Neural crest cell (in vitro differentiated cells): ENCODE measurements around the gene TTC32. TPM values are rescaled to one million over a fixed set of nuclear protein-coding genes. Genes with fewer than 3 reads are reported as not detected.
"Not testable (repeated sequence)": the region's sequence is repeated elsewhere in the genome, so short reads cannot be mapped to it uniquely, and the experiment has no call there.

ENCODE experiments used
- DNase-seq: peaks from one replicate; pipeline ENCODE4 v3.0.0; 2021; ENCODE audit warnings: low read depth, mixed read lengths, low spot score
- H3K27ac Mint-ChIP-seq: one replicate; pipeline ENCODE4 v1.8.0; 2021; ENCODE audit warnings: mild to moderate bottlenecking, mixed read lengths; ENCODE audit not compliant: unreplicated experiment
- H3K27me3 Mint-ChIP-seq: 2 replicates; pipeline ENCODE4 v1.8.0; 2021; ENCODE audit warnings: low read depth, mild to moderate bottlenecking, mixed read lengths
- H3K36me3 Mint-ChIP-seq: 2 replicates; pipeline ENCODE4 v1.8.0; 2021; ENCODE audit warnings: low read depth, mild to moderate bottlenecking, mixed read lengths
- H3K4me1 Mint-ChIP-seq: 2 replicates; pipeline ENCODE4 v1.8.0; 2021; ENCODE audit warnings: mixed read lengths
- H3K4me3 Mint-ChIP-seq: one replicate; pipeline ENCODE4 v1.8.0; 2021; ENCODE audit warnings: mild to moderate bottlenecking, mixed read lengths
- H3K9me3 Mint-ChIP-seq: 2 replicates; pipeline ENCODE4 v1.8.0; 2021; ENCODE audit warnings: mixed read lengths
- CTCF ChIP-seq: fragments of 200-600 bp; sonication (generic); conservative IDR thresholded peaks from 2 replicates; pipeline ENCODE4 v1.5.0; 2021; ENCODE audit warnings: antibody characterized with exemption, mild to moderate bottlenecking
- total RNA-seq: library from RNA; stranded (reverse); gene quantifications from 2 replicates; pipeline ENCODE4 v1.2.1, GENCODE V29; 2021

Gene TTC32
- total RNA-seq, 1 donor from 2014 or later = 13.5 TPM

DNA sequence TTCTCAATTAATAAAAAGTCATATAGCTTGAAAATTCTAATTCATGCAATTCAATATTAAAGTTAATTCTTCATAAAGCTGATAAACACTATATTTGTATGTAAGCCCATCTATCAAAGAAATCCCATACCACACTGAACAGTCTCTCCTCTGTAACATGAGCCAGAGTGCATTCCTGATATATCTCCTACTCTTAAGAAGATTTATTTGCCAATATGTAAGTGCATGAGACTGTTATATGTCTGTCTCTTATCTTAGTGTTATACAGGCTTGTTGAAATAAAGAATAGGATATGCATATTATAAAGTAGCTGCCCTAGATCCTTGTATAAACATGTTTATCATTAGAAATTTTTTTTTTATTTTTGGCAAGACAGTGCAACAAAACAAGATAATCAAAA, 40.4 kb upstream of the TTC32 start:
- H3K9me3 Mint-ChIP-seq = no peaks in the 10 kb centered on the region
- H3K27me3 Mint-ChIP-seq = no peaks in the 10 kb centered on the region
- no peak overlapping the region for H3K4me3 Mint-ChIP-seq
- no peak for DNase-seq
- no peak overlapping the region for H3K27ac Mint-ChIP-seq
- TF ChIP-seq CTCF = no peak
- H3K4me1 Mint-ChIP-seq = peaks cover 8% of the 10 kb centered on the region
- H3K36me3 Mint-ChIP-seq = peaks cover 5% of the 10 kb centered on the region

DNA sequence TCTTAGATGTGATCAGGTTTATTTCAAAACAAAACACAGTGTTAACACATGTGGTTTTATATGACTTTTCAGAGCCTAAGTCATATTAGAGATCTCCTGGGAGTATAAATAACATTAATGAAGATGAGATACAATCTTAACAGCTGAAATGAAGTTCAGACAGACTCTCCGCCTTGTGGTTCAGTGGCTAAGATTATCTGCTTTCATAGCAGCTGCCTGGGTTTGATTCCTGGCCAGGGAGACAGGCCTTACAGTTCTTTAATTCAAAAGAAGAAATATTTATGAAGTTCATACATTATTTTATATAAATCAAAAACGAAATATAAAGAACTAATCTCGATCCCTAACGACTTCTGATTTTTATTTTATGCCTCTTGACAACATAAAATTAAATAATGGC, 35.2 kb upstream of the TTC32 start:
- H3K4me1 Mint-ChIP-seq = peaks cover 7% of the 10 kb centered on the region
- no peak for TF ChIP-seq CTCF
- no peaks in the 10 kb centered on the region for H3K9me3 Mint-ChIP-seq
- H3K4me3 Mint-ChIP-seq = no peak overlapping the region
- no peaks in the 10 kb centered on the region for H3K27me3 Mint-ChIP-seq
- no peak overlapping the region for H3K27ac Mint-ChIP-seq
- peaks cover 7% of the 10 kb centered on the region for H3K36me3 Mint-ChIP-seq
- no peak for DNase-seq

DNA sequence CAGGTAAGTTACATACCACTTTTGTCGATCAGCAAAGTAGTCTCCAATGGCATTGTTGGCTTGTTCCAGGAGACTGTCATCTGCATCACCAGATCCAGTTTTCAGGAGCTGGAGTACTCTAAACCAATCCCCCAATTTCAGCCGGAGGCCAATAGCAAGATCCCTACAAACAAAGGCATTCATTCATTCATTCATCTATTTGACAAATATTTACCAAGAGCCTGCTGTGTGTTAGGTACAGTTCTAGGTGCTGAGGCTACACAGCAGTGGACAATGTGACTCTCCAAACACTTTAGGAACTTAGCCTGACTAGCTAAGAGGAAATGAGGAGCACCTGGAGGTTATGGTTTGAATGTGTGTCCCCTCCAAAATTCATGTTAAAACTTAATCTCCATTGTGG, 34.4 kb upstream of the TTC32 start:
- DNase-seq = no peak
- TF ChIP-seq CTCF = no peak
- no peak overlapping the region for H3K4me3 Mint-ChIP-seq
- H3K27me3 Mint-ChIP-seq = no peaks in the 10 kb centered on the region
- no peaks in the 10 kb centered on the region for H3K9me3 Mint-ChIP-seq
- H3K27ac Mint-ChIP-seq = peak overlapping the region; percentile 75
- H3K36me3 Mint-ChIP-seq = peaks cover 9% of the 10 kb centered on the region
- peaks cover 7% of the 10 kb centered on the region for H3K4me1 Mint-ChIP-seq

- peaks cover 22% of the 10 kb centered on the region for H3K36me3 Mint-ChIP-seq
Measured at GRCh38 chr2:19933351-19933981, 31.7 kb upstream of the TTC32 start.

GRCh38 chr2:19932928-19933327, 31.1 kb upstream of the TTC32 start:
- Mint-ChIP-seq H3K4me3 (no peak overlapping the region), H3K4me1 (peaks cover 7% of the 10 kb centered on the region), H3K27me3 (no peaks in the 10 kb centered on the region), H3K36me3 (peaks cover 27% of the 10 kb centered on the region), H3K27ac (no peak overlapping the region), H3K9me3 (no peaks in the 10 kb centered on the region)
- no peak for DNase-seq
- no peak for TF ChIP-seq CTCF

More at GRCh38 chr2:19933351-19933981, 31.7 kb upstream of the TTC32 start:
- DNase-seq = no peak
- H3K4me3 Mint-ChIP-seq = no peak overlapping the region
- no peak for TF ChIP-seq CTCF
- H3K27ac Mint-ChIP-seq = no peak overlapping the region
- no peaks in the 10 kb centered on the region for H3K27me3 Mint-ChIP-seq
- H3K4me1 Mint-ChIP-seq = peaks cover 7% of the 10 kb centered on the region
- H3K9me3 Mint-ChIP-seq = no peaks in the 10 kb centered on the region

DNA sequence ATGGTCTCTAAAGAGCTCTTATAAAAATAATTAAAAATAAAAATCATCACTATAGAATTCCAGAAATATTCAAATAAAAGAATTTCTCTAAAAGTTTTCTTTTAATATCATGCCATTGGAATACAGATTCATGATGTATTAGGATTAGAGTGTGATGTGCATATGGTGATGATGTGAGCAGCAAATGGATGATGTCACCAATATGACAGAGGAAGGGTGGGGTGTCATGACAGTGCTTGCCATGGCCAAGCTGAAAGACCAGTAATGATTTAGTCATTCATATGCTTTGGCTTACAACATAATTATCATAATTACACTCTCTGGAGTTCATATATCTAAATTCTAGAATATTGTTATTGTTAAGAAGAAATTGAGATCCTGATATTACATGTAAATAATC, 27.4 kb upstream of the TTC32 start:
- H3K4me1 Mint-ChIP-seq = peaks cover 7% of the 10 kb centered on the region
- no peak for DNase-seq
- peaks cover 8% of the 10 kb centered on the region for H3K9me3 Mint-ChIP-seq
- H3K4me3 Mint-ChIP-seq = no peak overlapping the region
- no peak for TF ChIP-seq CTCF
- no peaks in the 10 kb centered on the region for H3K27me3 Mint-ChIP-seq
- peaks cover 51% of the 10 kb centered on the region for H3K36me3 Mint-ChIP-seq
- H3K27ac Mint-ChIP-seq = no peak overlapping the region

DNA sequence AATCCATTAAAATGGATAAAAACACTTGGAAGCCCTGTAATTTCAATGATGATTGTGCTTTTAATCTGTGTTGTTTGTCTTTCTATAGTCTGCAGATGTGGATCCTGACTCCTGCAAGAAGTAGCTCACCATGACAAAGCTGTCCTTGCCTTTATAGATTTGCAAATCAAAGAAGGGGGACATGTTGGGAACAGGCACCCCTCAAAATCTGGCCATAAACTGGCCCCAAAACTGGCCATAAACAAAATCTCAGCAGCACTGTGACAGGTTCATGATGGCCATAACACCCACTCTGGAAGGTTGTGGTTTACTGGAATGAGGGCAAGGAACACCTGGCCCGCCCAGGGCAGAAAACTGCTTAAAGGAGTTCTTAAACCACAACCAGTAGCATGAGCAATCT, 26.0 kb upstream of the TTC32 start:
- not testable (repeated sequence) for H3K27ac Mint-ChIP-seq, H3K9me3 Mint-ChIP-seq, H3K4me3 Mint-ChIP-seq, DNase-seq, H3K4me1 Mint-ChIP-seq, H3K27me3 Mint-ChIP-seq
- peaks cover 56% of the 10 kb centered on the region for H3K36me3 Mint-ChIP-seq

GRCh38 chr2:19924526-19924925, 22.7 kb upstream of the TTC32 start:
- H3K36me3 Mint-ChIP-seq = peaks cover 73% of the 10 kb centered on the region
- DNase-seq, H3K4me3 Mint-ChIP-seq, H3K27ac Mint-ChIP-seq, H3K4me1 Mint-ChIP-seq, H3K27me3 Mint-ChIP-seq: not testable (repeated sequence)
- H3K9me3 Mint-ChIP-seq = peaks cover 11% of the 10 kb centered on the region
